H1 (cell line): ENCODE measurements around the gene AASDH. TPM values are rescaled to one million over a fixed set of nuclear protein-coding genes. Genes with fewer than 3 reads are reported as not detected.

ENCODE experiments used
- CTCF ChIA-PET: fragments of 300-600 bp; sonication (Branson Sonifier 250); formaldehyde crosslinking; loops from one replicate; lab custom pipeline; 2021; ENCODE audit not compliant: partially characterized antibody; lab: Charles Lee
- POLR2A ChIA-PET: fragments of 300-600 bp; sonication (Branson Sonifier 250); formaldehyde crosslinking; loops from one replicate; lab custom pipeline; 2021; ENCODE audit warnings: inconsistent platforms; ENCODE audit not compliant: partially characterized antibody; lab: Charles Lee
- DNase-seq, 2 experiments: peaks; one replicate each; pipeline versions ENCODE4 v3.0.0 to v3.0.0-alpha.2; 2010 to 2022; ENCODE audit warnings: low spot score in 2 of 2, low read depth in 1 of 2, mixed read lengths in 1 of 2
- FAIRE-seq: peaks from 2 replicates; lab custom pipeline; 2011; peaks lifted over from hg19 to GRCh38; lab: Jason Lieb, UNC
- H2AFZ ChIP-seq: 2 replicates; pipeline ENCODE4 v1.8.1; 2012; ENCODE audit warnings: low read length, inconsistent platforms
- H2AK5ac ChIP-seq: 2 replicates; pipeline ENCODE4 v1.6.1; 2013; ENCODE audit warnings: low read depth, low read length
- H2BK120ac ChIP-seq: replicated peaks from 2 replicates; pipeline ENCODE3; 2013; ENCODE audit warnings: low read depth, low read length, inconsistent platforms
- H2BK12ac ChIP-seq: 2 replicates; pipeline ENCODE4 v1.6.1; 2013; ENCODE audit warnings: low read depth, low read length
- H2BK15ac ChIP-seq: 2 replicates; pipeline ENCODE4 v1.6.1; 2013; ENCODE audit warnings: low read length
- H2BK20ac ChIP-seq: 2 replicates; pipeline ENCODE4 v1.6.1; 2013; ENCODE audit warnings: low read length
- H2BK5ac ChIP-seq: 2 replicates; pipeline ENCODE4 v1.6.1; 2013; ENCODE audit warnings: low read depth, low read length
- H3K14ac ChIP-seq: 2 replicates; pipeline ENCODE4 v1.6.1; 2013; ENCODE audit warnings: inconsistent platforms; ENCODE audit not compliant: insufficient read length
- H3K18ac ChIP-seq: 2 replicates; pipeline ENCODE4 v1.6.1; 2013; ENCODE audit warnings: low read length; ENCODE audit errors: extremely low read depth
- H3K23ac ChIP-seq: 2 replicates; pipeline ENCODE4 v1.6.1; 2013; ENCODE audit warnings: inconsistent platforms; ENCODE audit not compliant: insufficient read length
- H3K23me2 ChIP-seq: 2 replicates; pipeline ENCODE4 v1.6.1; 2013; ENCODE audit warnings: low read depth, low read length
- H3K27ac ChIP-seq: 2 replicates; pipeline ENCODE4 v1.6.1; 2011; ENCODE audit warnings: low read depth, low read length, inconsistent platforms
- H3K27me3 ChIP-seq, 4 experiments: replicated peaks in 1 of 4; 1 replicate in 1 of 4; 2 replicates in 3 of 4; pipeline versions ENCODE4 v1.6.1 to v1.8.1; 2011 to 2013; ENCODE audit warnings: low read length in 3 of 4, mild to moderate bottlenecking in 3 of 4, inconsistent platforms in 2 of 4, mixed read lengths in 2 of 4, moderate library complexity in 1 of 4; ENCODE audit not compliant: control insufficient read depth in 3 of 4, insufficient read depth in 3 of 4; ENCODE audit errors: extremely low read depth in 1 of 4
- H3K36me3 ChIP-seq, 4 experiments: 2 replicates each; pipeline versions ENCODE4 v1.6.1 to v1.8.1; 2011 to 2013; ENCODE audit warnings: mild to moderate bottlenecking in 4 of 4, low read length in 3 of 4, moderate library complexity in 2 of 4, control low read depth in 1 of 4, inconsistent platforms in 1 of 4; ENCODE audit not compliant: insufficient read depth in 4 of 4, control insufficient read depth in 2 of 4
- H3K4ac ChIP-seq: replicated peaks from 2 replicates; pipeline ENCODE3; 2013; ENCODE audit warnings: low read length, low read depth, mixed read lengths, inconsistent platforms; ENCODE audit not compliant: insufficient read length
- H3K4me1 ChIP-seq, 4 experiments: replicated peaks in 1 of 4; 1 replicate in 1 of 4; 2 replicates in 3 of 4; pipeline versions ENCODE4 v1.6.1 to v1.8.1; 2011 to 2013; ENCODE audit warnings: low read length in 3 of 4, inconsistent platforms in 2 of 4, mixed read lengths in 1 of 4; ENCODE audit not compliant: insufficient read depth in 4 of 4, control insufficient read depth in 3 of 4
- H3K4me2 ChIP-seq, 2 experiments: 2 replicates each; pipeline versions ENCODE4 v1.6.1 to v1.8.1; 2011 to 2013; ENCODE audit warnings: low read depth in 2 of 2, low read length in 2 of 2, control low read depth in 1 of 2, inconsistent platforms in 1 of 2, mild to moderate bottlenecking in 1 of 2; ENCODE audit not compliant: insufficient read depth in 1 of 2
- H3K4me3 ChIP-seq, 4 experiments: fragments of 200-600, 300-600 bp in 1 of 4; sonication (generic), shearing (Covaris generic), sonication (Bioruptor Twin) in 1 of 4; 2 replicates each; pipeline versions ENCODE4 v1.5.1 to v1.8.1; 2011 to 2016; ENCODE audit warnings: low read length in 4 of 4, low read depth in 3 of 4, control low read depth in 2 of 4, inconsistent platforms in 2 of 4, mild to moderate bottlenecking in 2 of 4, mixed read lengths in 1 of 4, moderate library complexity in 1 of 4; ENCODE audit not compliant: insufficient read depth in 2 of 4; ENCODE audit errors: extremely low read depth in 1 of 4
- H3K56ac ChIP-seq: replicated peaks from 2 replicates; pipeline ENCODE3; 2013; ENCODE audit warnings: low read depth, mild to moderate bottlenecking, mixed read lengths, low read length, inconsistent platforms; ENCODE audit not compliant: insufficient read length
- H3K79me1 ChIP-seq: 2 replicates; pipeline ENCODE4 v1.6.1; 2013; ENCODE audit warnings: low read depth, low read length, control low read depth
- H3K79me2 ChIP-seq, 2 experiments: 2 replicates each; pipeline versions ENCODE4 v1.6.1 to v1.8.1; 2012 to 2013; ENCODE audit warnings: low read length in 2 of 2, mild to moderate bottlenecking in 2 of 2, inconsistent platforms in 1 of 2; ENCODE audit not compliant: insufficient read depth in 2 of 2, control insufficient read depth in 1 of 2
- H3K9ac ChIP-seq, 4 experiments: replicated peaks in 1 of 4; 1 replicate in 1 of 4; 2 replicates in 3 of 4; pipeline versions ENCODE4 v1.6.1 to v1.8.1; 2011 to 2013; ENCODE audit warnings: low read depth in 3 of 4, low read length in 3 of 4, control low read depth in 2 of 4, mild to moderate bottlenecking in 2 of 4, moderate library complexity in 2 of 4, inconsistent platforms in 1 of 4; ENCODE audit errors: extremely low read depth in 1 of 4
- H3K9me3 ChIP-seq, 2 experiments: 2 replicates each; pipeline versions ENCODE4 v1.6.1 to v1.8.1; 2012 to 2013; ENCODE audit warnings: mild to moderate bottlenecking in 2 of 2, moderate library complexity in 2 of 2, control low read depth in 1 of 2, inconsistent platforms in 1 of 2, low read depth in 1 of 2, low read length in 1 of 2, mixed read lengths in 1 of 2; ENCODE audit not compliant: insufficient read depth in 2 of 2
- H4K20me1 ChIP-seq, 2 experiments: replicated peaks in 1 of 2; 2 replicates each; pipeline versions ENCODE3 to v1.8.1; 2011 to 2013; ENCODE audit warnings: inconsistent platforms in 2 of 2, low read length in 2 of 2, mild to moderate bottlenecking in 1 of 2; ENCODE audit not compliant: insufficient read depth in 2 of 2, control insufficient read depth in 1 of 2
- H4K5ac ChIP-seq: 2 replicates; pipeline ENCODE4 v1.6.1; 2013; ENCODE audit warnings: low read length, low read depth, mixed read lengths, inconsistent platforms; ENCODE audit not compliant: insufficient read length
- H4K8ac ChIP-seq: 2 replicates; pipeline ENCODE4 v1.8.0; 2013; ENCODE audit warnings: mild to moderate bottlenecking, moderate library complexity, low read length, inconsistent platforms; ENCODE audit not compliant: insufficient read depth; ENCODE audit errors: extremely low read depth
- H4K91ac ChIP-seq: replicated peaks from 2 replicates; pipeline ENCODE3; 2013; ENCODE audit warnings: low read length, mixed read lengths, inconsistent platforms; ENCODE audit not compliant: insufficient read length
- CEBPB ChIP-seq: IDR thresholded peaks from 2 replicates; pipeline ENCODE4 v1.6.1; 2012; ENCODE audit warnings: low read depth, low read length
- USF2 ChIP-seq: IDR thresholded peaks from 2 replicates; pipeline ENCODE4 v1.6.1; 2011; ENCODE audit warnings: low read length, improper control_type of control experiment
- WGBS, 2 experiments: shearing (Covaris generic) in 1 of 2; methylation state at CpG; one replicate each; pipeline versions ENCODE4 v1.1.6 to v1.1.7; 2013 to 2015; ENCODE audit warnings: low lambda C conversion rate in 2 of 2, mixed read lengths in 2 of 2, inconsistent platforms in 1 of 2, low coverage in 1 of 2, missing lambda C conversion rate in 1 of 2; ENCODE audit not compliant: insufficient replicate concordance in 2 of 2, insufficient coverage in 1 of 2, insufficient read length in 1 of 2; ENCODE audit errors: extremely low coverage in 1 of 2, missing lambda C conversion rate in 1 of 2; 5-methylcytosine and 5-hydroxymethylcytosine counted together
- polyA plus RNA-seq, 7 experiments: library from polyadenylated mRNA; depleted of rRNA in 3 of 7; stranded (reverse) in 5 of 7; unstranded in 2 of 7; fragments of >200 nt in 5 of 7; fragments of 200-250 nt in 2 of 7; gene quantifications; 1 replicate in 5 of 7; 2 replicates in 1 of 7; 4 replicates in 1 of 7; pipeline versions ENCODE4 v1.2.1 to v1.2.3, GENCODE V29; 2011 to 2013; ENCODE audit warnings: missing spikeins in 2 of 7, mixed read lengths in 2 of 7
- total RNA-seq: library from RNA; stranded (reverse); fragmentation: NEBNext Ultra II Directional; extraction: Animal tissue kit (Norgen Biotek cat#: 25700); gene quantifications from 2 replicates; pipeline ENCODE4 v1.2.1, GENCODE V29; 2021

The AASDH gene
- total and polyA plus RNA-seq, 2 of the 8 experiments (the other 6 are each of a cell fraction or from before 2014, with no cell fraction given) = 8.0 to 10.9 TPM

DNA sequence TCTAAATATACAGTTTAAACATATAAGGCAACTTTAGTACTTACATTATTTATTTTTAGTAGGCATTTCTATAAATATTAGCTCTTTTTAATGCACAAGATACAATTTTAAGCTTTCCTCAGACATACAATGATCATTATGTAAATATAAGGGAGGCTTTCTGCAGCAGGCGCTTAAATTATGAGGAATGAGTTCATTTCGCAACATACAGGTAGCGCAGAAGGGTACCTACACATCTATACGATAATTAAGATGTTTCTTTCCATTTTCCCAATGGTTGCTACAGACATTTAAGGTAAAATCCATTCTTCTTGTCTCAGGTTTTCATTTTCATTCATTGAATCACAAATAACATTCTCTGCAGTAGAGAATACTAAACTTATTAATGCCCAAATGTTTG, 1.2 kb downstream of the AASDH start:
- POLR2A ChIA-PET = interaction anchor here (1.2 to 6.1 kb wide), 8 partner anchors 12 to 465 kb away, joined by 3 to 75 read pairs (median 6); partner anchors contain the start of genes CEP135, PAICS and PPAT
- WGBS, 2 experiments = 95% methylated on average over 4 of the region's 4 CpGs; no CpG with 5 or more reads in 1 of the 2 experiments
- H2AFZ ChIP-seq = no peak overlapping the region
- H4K20me1 ChIP-seq = no peaks in the 10 kb centered on the region
- H3K79me1 ChIP-seq = 0 out of 2 replicates have a peak, but pooled peaks cover 2% of the 10 kb centered on the region
- no peak overlapping the region for H2BK5ac ChIP-seq
- CTCF ChIA-PET = no interaction called here
- H3K4ac ChIP-seq = no peak overlapping the region
- DNase-seq (no peak), FAIRE-seq (no peak)
- H4K91ac ChIP-seq = no peak overlapping the region
- no peak overlapping the region for H2BK15ac ChIP-seq
- H3K4me1 ChIP-seq = peaks cover 0 to 5% (median 0%) of the 10 kb centered on the region in 4 experiments; a peak in 1 of 7 replicates
- no peak overlapping the region for H3K56ac ChIP-seq
- H2BK20ac ChIP-seq = no peak overlapping the region
- H2AK5ac ChIP-seq = no peak overlapping the region
- no peak overlapping the region for H2BK120ac ChIP-seq
- H4K8ac ChIP-seq = no peak overlapping the region
- peak overlapping the region in 2 of 4 experiments; percentile 28 to 94; a peak in 3 of 8 replicates for H3K4me3 ChIP-seq
- H3K9ac ChIP-seq = no peak overlapping the region
- no peak overlapping the region for H3K14ac ChIP-seq
- H3K18ac ChIP-seq = no peak overlapping the region
- H3K27ac ChIP-seq = no peak overlapping the region; the same call in 1 of the 2 replicates
- peak; percentile 55; the same call in 1 of the 2 replicates for TF ChIP-seq CEBPB
- no peak for TF ChIP-seq USF2
- H2BK12ac ChIP-seq = no peak overlapping the region
- no peaks in the 10 kb centered on the region for H3K36me3 ChIP-seq
- no peaks in the 10 kb centered on the region for H3K27me3 ChIP-seq
- H3K4me2 ChIP-seq = peak overlapping the region in 1 of 2 experiments; percentile 26; a peak in 1 of 4 replicates
- no peak overlapping the region for H4K5ac ChIP-seq
- peaks cover 4% of the 10 kb centered on the region; the same call in 1 of the 2 replicates for H3K23me2 ChIP-seq
- no peaks in the 10 kb centered on the region for H3K9me3 ChIP-seq
- H3K79me2 ChIP-seq = peaks cover 0 to 20% of the 10 kb centered on the region in 2 experiments; a peak in 1 of 4 replicates
- H3K23ac ChIP-seq = no peak overlapping the region
